Right lobe of liver (tissue), 6 donors: Measurements from ENCODE around the gene CYTH3. TPM values are rescaled to one million over a fixed set of nuclear protein-coding genes. Genes with fewer than 3 reads are reported as not detected.

Experiments used
- ATAC-seq, 4 donors: fragments of 200-7000 bp; cut with Tn5 transposase; one replicate each; pipeline ENCODE4 v1.9.1; 2020; ENCODE audit warnings: mild to moderate bottlenecking in 4 of 4, moderate library complexity in 4 of 4
- DNase-seq, 3 donors: peaks; one replicate each; pipeline ENCODE4 v3.0.0-alpha.2; 2020
- H3K27ac ChIP-seq, 3 donors: fragments of 200-600 bp; one replicate each; pipeline ENCODE4 v1.8.0; 2022
- H3K27me3 ChIP-seq, 2 donors: fragments of 200-600 bp; one replicate each; pipeline ENCODE4 v1.8.0; 2022
- H3K36me3 ChIP-seq, 4 donors: fragments of 200-600 bp; sonication (generic) in 1 of 4; one replicate each; pipeline versions ENCODE4 v1.5.1 to v1.8.0; 2017 to 2022; ENCODE audit warnings: control low read depth in 1 of 4
- H3K4me1 ChIP-seq, 4 donors: fragments of 200-600 bp; sonication (generic) in 1 of 4; one replicate each; pipeline versions ENCODE4 v1.5.1 to v1.8.0; 2017 to 2022; ENCODE audit warnings: control low read depth in 1 of 4
- H3K4me3 ChIP-seq, 3 donors: fragments of 200-600 bp; one replicate each; pipeline ENCODE4 v1.8.0; 2022
- H3K9me3 ChIP-seq, 4 donors: fragments of 200-600 bp; sonication (generic) in 1 of 4; one replicate each; pipeline versions ENCODE4 v1.5.1 to v1.8.0; 2017 to 2022; ENCODE audit warnings: control low read depth in 1 of 4
- POLR2A ChIP-seq: fragments of 450-650 bp; IDR thresholded peaks from one replicate; pipeline ENCODE4 v1.6.1; 2017; ENCODE audit warnings: antibody characterized with exemption, mild to moderate bottlenecking
- WGBS: methylation state at CpG from one replicate; pipeline ENCODE4 v1.1.6; 2018; ENCODE audit warnings: low coverage, low lambda C conversion rate; ENCODE audit not compliant: insufficient coverage; ENCODE audit errors: missing lambda C conversion rate; 5-methylcytosine and 5-hydroxymethylcytosine counted together
- intact Hi-C, 2 donors: fragments of 100-400 bp; cut with DNase I; formaldehyde crosslinking; loops; one replicate each; pipeline versions ENCODE4 v1.11.2 to v1.14.1; 2022
- total RNA-seq, 6 experiments: library from RNA; depleted of rRNA in 2 of 6; stranded (reverse); fragments of >200 nt in 2 of 6; fragmentation: NEBNext Ultra II Directional in 3 of 6; extraction: Animal tissue kit (Norgen Biotek cat#: 25700) in 3 of 6; gene quantifications; one replicate each; pipeline versions ENCODE4 v1.1.0 to v1.2.4, GENCODE V29; 2016 to 2023
- TF ChIP-seq, protein P1 (sequence below), 4 donors: fragments of 200-600 bp in 3 of 4; fragments of 450-650 bp in 1 of 4; IDR thresholded peaks; one replicate each; pipeline versions ENCODE4 v1.5.1 to v1.8.0; 2016 to 2022; ENCODE audit warnings: antibody characterized with exemption in 4 of 4, mild to moderate bottlenecking in 2 of 4
- donor health status: DM: no; HTN: yes; CAD: no.
- donor health status: DM: no; HTN: no; CAD: no.
- donor health status: DM: no; HTN: no; CAD: no.
- donor health status: DM: no; HTN: yes; CAD: no.
- donor health status: DM: no; HTN: yes; CAD: no.

The CYTH3 gene
- total RNA-seq, 6 experiments from 2014 or later: 2.7 to 6.6 (median 4.1) TPM

DNA sequence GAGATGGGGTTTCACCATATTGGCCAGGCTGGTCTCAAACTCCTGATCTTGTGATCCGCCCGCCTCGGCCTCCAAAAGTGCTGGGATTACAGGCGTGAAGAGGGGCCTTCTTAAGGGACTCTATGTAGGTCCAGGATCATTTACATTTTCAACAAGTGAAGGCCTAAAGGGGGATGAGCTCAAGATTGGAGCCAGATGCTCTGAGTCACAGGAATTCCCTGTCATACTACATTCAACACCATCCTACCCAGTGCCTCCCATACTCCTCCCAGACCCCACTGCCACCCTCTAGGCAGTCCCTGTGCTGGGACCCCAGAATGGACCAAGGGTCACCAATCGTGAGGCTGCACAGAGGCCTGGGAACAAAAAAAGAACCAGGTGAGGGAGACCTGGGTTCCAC is 29.9 kb downstream of the CYTH3 start:
- Histone ChIP-seq H3K4me3 (no peak overlapping the region), H3K9me3 (no peaks in the 10 kb centered on the region), H3K36me3 (no peaks in the 10 kb centered on the region), H3K4me1 (no peaks in the 10 kb centered on the region), H3K27ac (no peak overlapping the region), H3K27me3 (no peaks in the 10 kb centered on the region)
- ATAC-seq: no peak
- WGBS: 84% methylated on average over 4 of the region's 5 CpGs
- no peak for DNase-seq
- TF ChIP-seq, protein P1, sequence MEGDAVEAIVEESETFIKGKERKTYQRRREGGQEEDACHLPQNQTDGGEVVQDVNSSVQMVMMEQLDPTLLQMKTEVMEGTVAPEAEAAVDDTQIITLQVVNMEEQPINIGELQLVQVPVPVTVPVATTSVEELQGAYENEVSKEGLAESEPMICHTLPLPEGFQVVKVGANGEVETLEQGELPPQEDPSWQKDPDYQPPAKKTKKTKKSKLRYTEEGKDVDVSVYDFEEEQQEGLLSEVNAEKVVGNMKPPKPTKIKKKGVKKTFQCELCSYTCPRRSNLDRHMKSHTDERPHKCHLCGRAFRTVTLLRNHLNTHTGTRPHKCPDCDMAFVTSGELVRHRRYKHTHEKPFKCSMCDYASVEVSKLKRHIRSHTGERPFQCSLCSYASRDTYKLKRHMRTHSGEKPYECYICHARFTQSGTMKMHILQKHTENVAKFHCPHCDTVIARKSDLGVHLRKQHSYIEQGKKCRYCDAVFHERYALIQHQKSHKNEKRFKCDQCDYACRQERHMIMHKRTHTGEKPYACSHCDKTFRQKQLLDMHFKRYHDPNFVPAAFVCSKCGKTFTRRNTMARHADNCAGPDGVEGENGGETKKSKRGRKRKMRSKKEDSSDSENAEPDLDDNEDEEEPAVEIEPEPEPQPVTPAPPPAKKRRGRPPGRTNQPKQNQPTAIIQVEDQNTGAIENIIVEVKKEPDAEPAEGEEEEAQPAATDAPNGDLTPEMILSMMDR (IDR thresholded peaks at IDR 0.05): no peak
- TF ChIP-seq POLR2A: no peak
- intact Hi-C loops: no loop called here

DNA sequence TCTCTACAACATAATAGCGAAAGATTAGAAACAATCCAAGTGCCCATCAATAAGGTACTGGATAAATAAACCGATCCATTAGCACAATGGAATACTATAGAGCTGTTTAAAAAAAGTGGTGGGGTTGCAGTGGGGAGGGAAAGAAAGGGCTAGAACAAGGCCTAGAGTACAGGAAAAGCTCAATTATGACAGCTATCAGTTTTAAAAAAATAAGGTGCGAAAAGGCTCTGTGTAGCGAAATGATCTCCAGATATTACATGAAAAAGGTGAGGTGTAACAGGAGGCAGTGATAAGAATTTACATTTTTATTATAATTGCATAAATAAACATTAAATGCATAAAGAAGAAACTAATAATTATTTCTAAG is 30.8 kb downstream of the CYTH3 start:
- no peaks in the 10 kb centered on the region for H3K36me3 ChIP-seq
- no peak for DNase-seq
- no peaks in the 10 kb centered on the region for H3K9me3 ChIP-seq
- TF ChIP-seq POLR2A: no peak
- TF ChIP-seq, protein P1 (IDR thresholded peaks at IDR 0.05): no peak
- ATAC-seq: no peak
- 83% methylated on average over 4 of the region's 4 CpGs for WGBS
- no peaks in the 10 kb centered on the region for H3K4me1 ChIP-seq
- no peak overlapping the region for H3K4me3 ChIP-seq
- no peak overlapping the region for H3K27ac ChIP-seq
- intact Hi-C loops: no loop called here
- H3K27me3 ChIP-seq: no peaks in the 10 kb centered on the region

DNA sequence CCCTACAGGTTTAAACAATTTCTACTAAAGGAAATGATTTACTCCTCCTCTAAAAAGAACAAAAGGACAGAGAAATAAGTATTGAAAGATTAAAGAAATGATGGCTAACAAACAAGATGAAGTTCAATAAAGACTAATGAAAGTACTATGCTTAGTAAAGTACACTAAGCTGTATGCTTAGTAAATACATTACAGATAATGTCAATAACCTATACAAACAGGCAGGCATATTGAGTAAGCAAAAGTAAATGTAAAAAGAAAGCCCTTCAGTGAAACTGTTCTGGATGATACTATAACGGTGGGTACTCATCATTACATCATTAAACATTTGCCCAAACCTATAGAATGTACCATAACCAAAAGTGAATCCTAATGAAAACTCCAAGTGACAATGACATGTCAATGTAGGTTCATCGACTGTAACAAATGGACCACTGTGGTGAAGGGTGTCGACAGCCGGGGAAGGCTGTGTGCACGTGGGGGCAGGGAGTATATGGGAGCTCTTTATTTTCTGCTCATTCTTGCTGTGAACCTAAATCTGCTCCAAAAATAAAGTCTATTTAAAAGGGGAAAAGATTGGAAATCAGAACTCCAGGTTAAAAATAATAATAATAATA is 34.0 kb downstream of the CYTH3 start:
- 36% methylated on average over 3 of the region's 5 CpGs for WGBS
- Histone ChIP-seq H3K27ac (no peak overlapping the region), H3K9me3 (no peaks in the 10 kb centered on the region), H3K36me3 (no peaks in the 10 kb centered on the region), H3K27me3 (no peaks in the 10 kb centered on the region), H3K4me1 (no peaks in the 10 kb centered on the region), H3K4me3 (no peak overlapping the region)
- intact Hi-C loops: no loop called here
- ATAC-seq (no peak), DNase-seq (no peak)
- no peak for TF ChIP-seq POLR2A
- TF ChIP-seq, protein P1 (IDR thresholded peaks at IDR 0.05): no peak

DNA sequence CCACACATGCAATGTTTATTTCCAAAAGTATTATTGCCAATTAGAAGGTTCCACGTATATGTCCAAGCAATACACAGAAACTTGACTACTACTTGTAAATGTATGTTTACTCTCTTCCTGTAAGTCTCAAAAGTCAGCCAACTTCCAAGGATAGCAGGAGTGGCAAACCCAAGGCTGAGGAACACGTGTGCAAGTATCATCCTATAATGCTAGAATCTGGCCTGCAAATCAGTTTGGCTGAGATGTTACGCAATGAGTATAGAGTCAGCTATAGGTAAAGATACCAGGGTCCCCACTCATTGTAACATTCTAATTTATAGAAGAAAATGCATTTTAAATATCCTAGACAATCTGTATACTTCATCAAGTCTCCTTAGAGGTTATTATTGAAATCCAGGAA is 34.7 kb downstream of the CYTH3 start:
- TF ChIP-seq POLR2A: no peak
- TF ChIP-seq, protein P1 (IDR thresholded peaks at IDR 0.05): no peak
- intact Hi-C loops: no loop called here

DNA sequence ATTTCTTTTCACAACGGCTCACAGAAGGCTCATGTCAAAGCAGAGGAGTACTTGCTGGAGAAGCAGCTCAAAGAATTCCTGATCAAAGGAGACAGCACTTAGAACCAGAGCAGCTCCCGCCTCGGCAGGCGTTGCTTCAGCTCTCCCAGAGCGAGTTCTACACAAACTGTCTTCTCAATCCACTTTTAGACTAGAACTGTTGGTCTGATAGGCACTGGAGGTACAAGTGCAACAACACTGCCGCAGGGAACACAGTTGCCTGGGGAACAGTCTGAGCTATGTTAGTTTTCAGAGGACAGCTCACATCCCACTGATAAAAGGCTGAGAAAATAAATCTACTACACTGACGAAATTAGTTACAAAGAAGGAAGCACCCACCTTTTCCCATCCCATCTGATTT is 35.4 kb downstream of the CYTH3 start:
- Histone ChIP-seq H3K4me1 (no peaks in the 10 kb centered on the region), H3K9me3 (no peaks in the 10 kb centered on the region), H3K27ac (no peak overlapping the region), H3K36me3 (no peaks in the 10 kb centered on the region), H3K27me3 (no peaks in the 10 kb centered on the region), H3K4me3 (no peak overlapping the region)
- intact Hi-C loops: no loop called here
- ATAC-seq (no peak), DNase-seq (no peak)
- WGBS: 65% methylated on average over 3 of the region's 7 CpGs
- TF ChIP-seq POLR2A: no peak
- TF ChIP-seq, protein P1 (IDR thresholded peaks at IDR 0.05): no peak

More for the DNA sequence above, 34.7 kb downstream of the CYTH3 start:
- Histone ChIP-seq H3K4me1 (no peaks in the 10 kb centered on the region), H3K9me3 (no peaks in the 10 kb centered on the region), H3K27ac (no peak overlapping the region), H3K36me3 (no peaks in the 10 kb centered on the region), H3K27me3 (no peaks in the 10 kb centered on the region), H3K4me3 (no peak overlapping the region)
- WGBS: 77% methylated on average over 3 of the region's 3 CpGs
- no peak for DNase-seq
- ATAC-seq: no peak
